CD4-positive, CD25-positive, alpha-beta regulatory T cell (primary cell): ENCODE data around the gene SLC25A53. TPM values are rescaled to one million over a fixed set of nuclear protein-coding genes. Genes with fewer than 3 reads are reported as not detected.

Source experiments
- ATAC-seq, 2 donors: fragments of 150-1000 bp; cut with Tn5 transposase; one replicate each; pipeline ENCODE4 v1.10.0; 2021; ENCODE audit warnings: low read depth in 2 of 2, moderate number of reproducible peaks in 2 of 2, moderate library complexity in 1 of 2
- DNase-seq, 3 donors: peaks; one replicate each; pipeline versions ENCODE4 v3.0.0 to v3.0.0-alpha.2; 2012 to 2022; ENCODE audit warnings: mixed read lengths in 1 of 3
- H3K27ac ChIP-seq: one replicate; pipeline ENCODE4 v1.7.0; 2013; ENCODE audit warnings: mild to moderate bottlenecking, low read length; ENCODE audit not compliant: insufficient read depth, poor library complexity, severe bottlenecking
- H3K27me3 ChIP-seq: one replicate; pipeline ENCODE4 v1.7.0; 2013; ENCODE audit warnings: low read length; ENCODE audit not compliant: control insufficient read depth, insufficient read depth
- H3K36me3 ChIP-seq: one replicate; pipeline ENCODE4 v1.7.0; 2013; ENCODE audit warnings: mild to moderate bottlenecking, low read length, moderate library complexity; ENCODE audit not compliant: control insufficient read depth, insufficient read depth
- H3K4me1 ChIP-seq: 2 replicates; pipeline ENCODE4 v1.7.0; 2013; ENCODE audit warnings: mild to moderate bottlenecking, low read length; ENCODE audit not compliant: insufficient read depth, control insufficient read depth, poor library complexity, severe bottlenecking
- H3K4me3 ChIP-seq: one replicate; pipeline ENCODE4 v1.7.0; 2013; ENCODE audit warnings: low read depth, mild to moderate bottlenecking, low read length, moderate library complexity
- H3K9me3 ChIP-seq, 2 experiments: 1 replicate in 1 of 2; 2 replicates in 1 of 2; pipeline ENCODE4 v1.7.0; 2013; ENCODE audit warnings: low read length in 2 of 2, mild to moderate bottlenecking in 1 of 2, moderate library complexity in 1 of 2; ENCODE audit not compliant: control insufficient read depth in 2 of 2
- H3K27ac Mint-ChIP-seq, 3 donors: one replicate each; pipeline ENCODE4 v1.8.0; 2020 to 2022; ENCODE audit warnings: mild to moderate bottlenecking in 3 of 3, mixed read lengths in 3 of 3, moderate library complexity in 2 of 3
- H3K27me3 Mint-ChIP-seq: one replicate; pipeline ENCODE4 v1.8.0; 2022; ENCODE audit warnings: mild to moderate bottlenecking, mixed read lengths
- H3K36me3 Mint-ChIP-seq: one replicate; pipeline ENCODE4 v1.8.0; 2020; ENCODE audit warnings: mixed read lengths
- H3K4me1 Mint-ChIP-seq, 4 donors: one replicate each; pipeline ENCODE4 v1.8.0; 2020 to 2022; ENCODE audit warnings: mixed read lengths in 4 of 4, mild to moderate bottlenecking in 1 of 4
- H3K4me3 Mint-ChIP-seq, 4 donors: one replicate each; pipeline ENCODE4 v1.8.0; 2020 to 2022; ENCODE audit warnings: mild to moderate bottlenecking in 4 of 4, mixed read lengths in 4 of 4, moderate library complexity in 3 of 4
- H3K9me3 Mint-ChIP-seq, 7 donors: one replicate each; pipeline ENCODE4 v1.8.0; 2020 to 2022; ENCODE audit warnings: mixed read lengths in 7 of 7, mild to moderate bottlenecking in 3 of 7, moderate library complexity in 2 of 7
- polyA plus RNA-seq, 4 donors: library from polyadenylated mRNA; unstranded; fragments of 300-500 nt; fragmentation: Illumina TruSeq; gene quantifications; one replicate each; pipeline ENCODE4 v1.2.3, GENCODE V29; 2021
- total RNA-seq: library from RNA; stranded (reverse); gene quantifications from one replicate; pipeline ENCODE4 v1.2.3, GENCODE V29; 2022

Gene SLC25A53
- total and polyA plus RNA-seq, 5 donors from 2014 or later: 6.6 to 11.9 (median 8.3) TPM

- ATAC-seq: no peak
- Mint-ChIP-seq H3K27ac (no peak overlapping the region), H3K4me1 (peaks cover 5 to 21% (median 9%) of the 10 kb centered on the region in 4 donors), H3K4me3 (no peak overlapping the region), H3K27me3 (no peaks in the 10 kb centered on the region), H3K9me3 (peaks cover 0 to 2% (median 0%) of the 10 kb centered on the region in 7 donors), H3K36me3 (no peaks in the 10 kb centered on the region)
- Histone ChIP-seq H3K4me3 (no peak overlapping the region), H3K9me3 (no peaks in the 10 kb centered on the region), H3K27ac (no peak overlapping the region), H3K36me3 (no peaks in the 10 kb centered on the region), H3K27me3 (no peaks in the 10 kb centered on the region), H3K4me1 (peaks cover 8% of the 10 kb centered on the region)
- DNase-seq: no peak
Observed at GRCh38 chrX:104151037-104151436, 5.8 kb downstream of the SLC25A53 start.

- ATAC-seq (no peak), DNase-seq (no peak)
- H3K27ac ChIP-seq: no peak overlapping the region
- peaks cover 1% of the 10 kb centered on the region for H3K4me1 ChIP-seq
- no peaks in the 10 kb centered on the region for H3K36me3 ChIP-seq
- no peak overlapping the region for H3K4me3 Mint-ChIP-seq
- H3K36me3 Mint-ChIP-seq: peaks cover 5% of the 10 kb centered on the region
- no peaks in the 10 kb centered on the region for H3K9me3 Mint-ChIP-seq
- H3K27ac Mint-ChIP-seq: peak overlapping the region in 2 of 3 donors; percentile 32 to 74
- H3K4me1 Mint-ChIP-seq: peaks cover 0 to 26% (median 10%) of the 10 kb centered on the region in 4 donors
- H3K9me3 ChIP-seq: no peaks in the 10 kb centered on the region
- H3K27me3 Mint-ChIP-seq: no peaks in the 10 kb centered on the region
- H3K27me3 ChIP-seq: no peaks in the 10 kb centered on the region
- H3K4me3 ChIP-seq: no peak overlapping the region
Observed at GRCh38 chrX:104141087-104141760, 15.6 kb downstream of the SLC25A53 start.

- DNase-seq (peak in 1 of 3 donors; percentile 22), ATAC-seq (peak in 1 of 2 donors; percentile 46)
- no peaks in the 10 kb centered on the region for H3K27me3 Mint-ChIP-seq
Observed at GRCh38 chrX:104137496-104137895, 19.3 kb downstream of the SLC25A53 start.

GRCh38 chrX:104136241-104137019, 20.4 kb downstream of the SLC25A53 start:
- Mint-ChIP-seq H3K36me3 (no peaks in the 10 kb centered on the region), H3K4me1 (peaks cover 0 to 26% (median 17%) of the 10 kb centered on the region in 4 donors), H3K9me3 (no peaks in the 10 kb centered on the region), H3K27ac (no peak overlapping the region), H3K27me3 (no peaks in the 10 kb centered on the region), H3K4me3 (no peak overlapping the region)
- Histone ChIP-seq H3K9me3 (no peaks in the 10 kb centered on the region), H3K4me1 (peaks cover 8% of the 10 kb centered on the region), H3K27me3 (no peaks in the 10 kb centered on the region), H3K4me3 (peak overlapping the region; percentile 37), H3K36me3 (no peaks in the 10 kb centered on the region), H3K27ac (no peak overlapping the region)
- ATAC-seq (peak; percentile 50 to 59), DNase-seq (peak; percentile 48 to 80 (median 62))

More at GRCh38 chrX:104137496-104137895, 19.3 kb downstream of the SLC25A53 start:
- H3K9me3 ChIP-seq: no peaks in the 10 kb centered on the region
- H3K4me1 ChIP-seq: peaks cover 8% of the 10 kb centered on the region
- Mint-ChIP-seq H3K27ac (peak overlapping the region in 1 of 3 donors; percentile 26), H3K36me3 (no peaks in the 10 kb centered on the region), H3K4me3 (no peak overlapping the region), H3K9me3 (no peaks in the 10 kb centered on the region), H3K4me1 (peaks cover 0 to 30% (median 19%) of the 10 kb centered on the region in 4 donors)
- H3K27ac ChIP-seq: no peak overlapping the region
- H3K36me3 ChIP-seq: no peaks in the 10 kb centered on the region
- no peak overlapping the region for H3K4me3 ChIP-seq
- H3K27me3 ChIP-seq: no peaks in the 10 kb centered on the region

GRCh38 chrX:104135677-104136076, 21.1 kb downstream of the SLC25A53 start:
- Histone ChIP-seq H3K27ac (no peak overlapping the region), H3K4me3 (no peak overlapping the region), H3K36me3 (peaks cover 2% of the 10 kb centered on the region), H3K27me3 (no peaks in the 10 kb centered on the region), H3K4me1 (peaks cover 8% of the 10 kb centered on the region), H3K9me3 (no peaks in the 10 kb centered on the region)
- Mint-ChIP-seq H3K27ac (no peak overlapping the region), H3K9me3 (no peaks in the 10 kb centered on the region), H3K27me3 (no peaks in the 10 kb centered on the region), H3K4me3 (no peak overlapping the region), H3K4me1 (peaks cover 0 to 23% (median 17%) of the 10 kb centered on the region in 4 donors), H3K36me3 (no peaks in the 10 kb centered on the region)
- no peak for DNase-seq
- no peak for ATAC-seq

GRCh38 chrX:104134583-104135261, 22.1 kb downstream of the SLC25A53 start:
- no peak overlapping the region for H3K4me3 Mint-ChIP-seq
- H3K9me3 ChIP-seq: no peaks in the 10 kb centered on the region
- peaks cover 8% of the 10 kb centered on the region for H3K4me1 ChIP-seq
- no peaks in the 10 kb centered on the region for H3K27me3 Mint-ChIP-seq
- no peak for ATAC-seq
- no peaks in the 10 kb centered on the region for H3K36me3 Mint-ChIP-seq
- no peaks in the 10 kb centered on the region for H3K9me3 Mint-ChIP-seq
- DNase-seq: no peak
- peak overlapping the region; percentile 11 to 32 (median 28) for H3K27ac Mint-ChIP-seq
- H3K36me3 ChIP-seq: peaks cover 10% of the 10 kb centered on the region
- H3K4me1 Mint-ChIP-seq: peaks cover 0 to 23% (median 18%) of the 10 kb centered on the region in 4 donors
- H3K27ac ChIP-seq: no peak overlapping the region
- no peaks in the 10 kb centered on the region for H3K27me3 ChIP-seq
- H3K4me3 ChIP-seq: no peak overlapping the region

GRCh38 chrX:104130808-104131207, 26.0 kb downstream of the SLC25A53 start:
- H3K4me3 ChIP-seq: no peak overlapping the region
- H3K27me3 Mint-ChIP-seq: no peaks in the 10 kb centered on the region
- no peak for DNase-seq
- H3K27ac ChIP-seq: no peak overlapping the region
- H3K9me3 ChIP-seq: no peaks in the 10 kb centered on the region
- H3K36me3 ChIP-seq: peaks cover 10% of the 10 kb centered on the region
- H3K27ac Mint-ChIP-seq: no peak overlapping the region
- no peaks in the 10 kb centered on the region for H3K27me3 ChIP-seq
- H3K4me1 ChIP-seq: peaks cover 11% of the 10 kb centered on the region
- ATAC-seq: no peak
- H3K36me3 Mint-ChIP-seq: no peaks in the 10 kb centered on the region
- no peak overlapping the region for H3K4me3 Mint-ChIP-seq
- H3K4me1 Mint-ChIP-seq: peaks cover 6 to 32% (median 22%) of the 10 kb centered on the region in 4 donors
- no peaks in the 10 kb centered on the region for H3K9me3 Mint-ChIP-seq
